DMS53 (cell line): Measurements from ENCODE around the gene SLC13A3.
A peak's percentile ranks its signal among the peaks of the same experiment; 100 is the strongest.

ENCODE experiments used
- DNase-seq: peaks from one replicate; lab custom pipeline; 2025; lab: John Stamatoyannopoulos, UW

Gene SLC13A3

GRCh38 chr20:46635514-46636136 is 15.6 kb downstream of the SLC13A3 start:
- DNase-seq, result no peak

- DNase-seq, result no peak
Measured at GRCh38 chr20:46634528-46634927, 16.7 kb downstream of the SLC13A3 start.

- DNase-seq, result no peak
Measured at GRCh38 chr20:46631874-46632446, 19.3 kb downstream of the SLC13A3 start.

GRCh38 chr20:46631212-46631869 is 19.9 kb downstream of the SLC13A3 start:
- no peak for DNase-seq

GRCh38 chr20:46630306-46630705 is 21.0 kb downstream of the SLC13A3 start:
- DNase-seq, result no peak

- DNase-seq, result no peak
Measured at GRCh38 chr20:46629341-46629740, 21.9 kb downstream of the SLC13A3 start.

- DNase-seq, result no peak
Measured at GRCh38 chr20:46627234-46627633, 24.0 kb downstream of the SLC13A3 start.

- no peak for DNase-seq
Measured at GRCh38 chr20:46626758-46627157, 24.5 kb downstream of the SLC13A3 start.

GRCh38 chr20:46625875-46626373 is 25.3 kb downstream of the SLC13A3 start:
- DNase-seq, result no peak

- no peak for DNase-seq
Measured at GRCh38 chr20:46624946-46625345, 26.3 kb downstream of the SLC13A3 start.

GRCh38 chr20:46622165-46622564 is 29.1 kb downstream of the SLC13A3 start:
- DNase-seq, result peak; percentile 49

- DNase-seq, result no peak
Measured at GRCh38 chr20:46621492-46621891, 29.8 kb downstream of the SLC13A3 start.

- no peak for DNase-seq
Measured at GRCh38 chr20:46619445-46619844, 31.8 kb downstream of the SLC13A3 start.

- DNase-seq, result no peak
Measured at GRCh38 chr20:46618316-46619100, 32.8 kb downstream of the SLC13A3 start.

- DNase-seq, result no peak
Measured at GRCh38 chr20:46614503-46614902, 36.8 kb downstream of the SLC13A3 start.

GRCh38 chr20:46610145-46610544 is 41.1 kb downstream of the SLC13A3 start:
- no peak for DNase-seq

- DNase-seq, result no peak
Measured at GRCh38 chr20:46609043-46609442, 42.2 kb downstream of the SLC13A3 start.

GRCh38 chr20:46607849-46608497 is 43.3 kb downstream of the SLC13A3 start:
- no peak for DNase-seq

- no peak for DNase-seq
Measured at GRCh38 chr20:46607191-46607848, 43.9 kb downstream of the SLC13A3 start.

GRCh38 chr20:46606817-46607190 is 44.5 kb downstream of the SLC13A3 start:
- no peak for DNase-seq

- no peak for DNase-seq
Measured at GRCh38 chr20:46605978-46606816, 45.1 kb downstream of the SLC13A3 start.
